ENCODE data around the gene INPP5A. TPM values are rescaled to one million over a fixed set of nuclear protein-coding genes. Genes with fewer than 3 reads are reported as not detected.

INPP5A gene
- total and polyA plus RNA-seq, 2 donors (not counting 1 experiment from before 2014, with no cell fraction given), result 9.3 to 87.8 TPM

GRCh38 chr10:132640326-132641125, 102.9 kb downstream of the INPP5A start:
- H3K4me1 Mint-ChIP-seq, result peaks cover 22% of the 10 kb centered on the region
- TF ChIP-seq EZH2 (IDR thresholded peaks at IDR 0.05; ENCODE audit: borderline replicate concordance, insufficient read depth, low read depth, low read length, poor library complexity, severe bottlenecking), result no peak
- no peak for TF ChIP-seq CTCF (IDR thresholded peaks at IDR 0.05)
- intact Hi-C loops (cut with micrococcal nuclease), result no loop called here
- ChIA-PET CTCF (interaction anchor here (0.9 to 3.7 kb wide), 2 partner anchors 108 to 181 kb away, joined by 3 to 42 read pairs; no protein-coding TSS in a partner anchor), POLR2A (no interaction called here)
- peaks cover 0 to 7% (median 0%) of the 10 kb centered on the region in 3 donors for H3K9me3 ChIP-seq (ENCODE audit: control extremely low read depth in 1 of 3, control insufficient read depth in 2 of 3, insufficient read depth in 1 of 3, low read length in 2 of 3)
- no peaks in the 10 kb centered on the region for H3K27me3 ChIP-seq (replicated peaks in 1 of 4; ENCODE audit: control extremely low read depth in 1 of 4, control insufficient read depth in 3 of 4, insufficient read depth in 4 of 4, low read length in 3 of 4)
- H3K36me3 ChIP-seq (replicated peaks in 1 of 2; ENCODE audit: control extremely low read depth in 1 of 2, control insufficient read depth in 1 of 2, extremely low read depth in 1 of 2, insufficient read depth in 2 of 2, low read length in 1 of 2), result peaks cover 0 to 6% of the 10 kb centered on the region in 2 experiments
- peaks cover 88% of the 10 kb centered on the region for H3K79me2 ChIP-seq (ENCODE audit: control insufficient read depth, insufficient read depth, low read length)
- no peak overlapping the region for H3K27ac Mint-ChIP-seq
- no peaks in the 10 kb centered on the region for H3K27me3 Mint-ChIP-seq
- no peak overlapping the region for H2AFZ ChIP-seq (ENCODE audit: insufficient read depth, low read depth, low read length, poor library complexity, severe bottlenecking)
- H4K20me1 ChIP-seq (ENCODE audit: control insufficient read depth, insufficient read depth, low read length, poor library complexity, severe bottlenecking), result peaks cover 81% of the 10 kb centered on the region
- no peak overlapping the region for H3K27ac ChIP-seq (ENCODE audit: low read length in 2 of 2)
- no peak overlapping the region for H3K4me3 Mint-ChIP-seq
- H3K4me1 ChIP-seq (ENCODE audit: control insufficient read depth in 2 of 2, insufficient read depth in 2 of 2, low read length in 2 of 2), result peaks cover 7 to 16% of the 10 kb centered on the region in 2 donors
- no peak for ATAC-seq (ENCODE audit: low read depth)
- 98% methylated on average over 25 of the region's 29 CpGs for WGBS (ENCODE audit: insufficient coverage)
- H3K4me2 ChIP-seq (replicated peaks; ENCODE audit: low read depth, low read length, poor library complexity, severe bottlenecking), result no peak overlapping the region
- H3K9ac ChIP-seq (ENCODE audit: low read length), result no peak overlapping the region
- no peak overlapping the region for H3K4me3 ChIP-seq (ENCODE audit: control extremely low read depth in 1 of 5, extremely low read depth in 1 of 5, insufficient read depth in 1 of 5, low read depth in 2 of 5, low read length in 4 of 5)
- DNase-seq, result no peak
- no peaks in the 10 kb centered on the region for H3K9me3 Mint-ChIP-seq (ENCODE audit: insufficient read depth)

GRCh38 chr10:132641401-132641800, 103.8 kb downstream of the INPP5A start:
- no peaks in the 10 kb centered on the region for H3K27me3 Mint-ChIP-seq
- Histone ChIP-seq H3K27ac (ENCODE audit: low read length in 2 of 2) (no peak overlapping the region), H3K79me2 (ENCODE audit: control insufficient read depth, insufficient read depth, low read length) (peaks cover 92% of the 10 kb centered on the region), H3K4me3 (ENCODE audit: control extremely low read depth in 1 of 5, extremely low read depth in 1 of 5, insufficient read depth in 1 of 5, low read depth in 2 of 5, low read length in 4 of 5) (no peak overlapping the region), H3K4me2 (replicated peaks; ENCODE audit: low read depth, low read length, poor library complexity, severe bottlenecking) (no peak overlapping the region), H3K27me3 (replicated peaks in 1 of 4; ENCODE audit: control extremely low read depth in 1 of 4, control insufficient read depth in 3 of 4, insufficient read depth in 4 of 4, low read length in 3 of 4) (no peaks in the 10 kb centered on the region), H3K36me3 (replicated peaks in 1 of 2; ENCODE audit: control extremely low read depth in 1 of 2, control insufficient read depth in 1 of 2, extremely low read depth in 1 of 2, insufficient read depth in 2 of 2, low read length in 1 of 2) (peaks cover 0 to 6% of the 10 kb centered on the region in 2 experiments), H3K9me3 (ENCODE audit: control extremely low read depth in 1 of 3, control insufficient read depth in 2 of 3, insufficient read depth in 1 of 3, low read length in 2 of 3) (peaks cover 0 to 7% (median 0%) of the 10 kb centered on the region in 3 donors), H4K20me1 (ENCODE audit: control insufficient read depth, insufficient read depth, low read length, poor library complexity, severe bottlenecking) (peaks cover 89% of the 10 kb centered on the region), H2AFZ (ENCODE audit: insufficient read depth, low read depth, low read length, poor library complexity, severe bottlenecking) (no peak overlapping the region), H3K9ac (ENCODE audit: low read length) (no peak overlapping the region), H3K4me1 (ENCODE audit: control insufficient read depth in 2 of 2, insufficient read depth in 2 of 2, low read length in 2 of 2) (peaks cover 7 to 16% of the 10 kb centered on the region in 2 donors)
- DNase-seq (no peak), ATAC-seq (ENCODE audit: low read depth) (no peak)
- 87% methylated on average over 6 of the region's 8 CpGs for WGBS (ENCODE audit: insufficient coverage)
- intact Hi-C loops (cut with micrococcal nuclease), result no loop called here
- H3K9me3 Mint-ChIP-seq (ENCODE audit: insufficient read depth), result no peaks in the 10 kb centered on the region
- peaks cover 22% of the 10 kb centered on the region for H3K4me1 Mint-ChIP-seq
- no peak overlapping the region for H3K4me3 Mint-ChIP-seq
- TF ChIP-seq EZH2 (IDR thresholded peaks at IDR 0.05; ENCODE audit: borderline replicate concordance, insufficient read depth, low read depth, low read length, poor library complexity, severe bottlenecking) (no peak), CTCF (IDR thresholded peaks at IDR 0.05) (no peak)
- ChIA-PET POLR2A (no interaction called here), CTCF (interaction anchor here (0.9 to 3.7 kb wide), 3 partner anchors 105 to 182 kb away, joined by 3 to 42 read pairs (median 4); no protein-coding TSS in a partner anchor)
- H3K27ac Mint-ChIP-seq, result no peak overlapping the region
